HCT116 (cell line): ENCODE measurements around the gene FASLG. TPM values are rescaled to one million over a fixed set of nuclear protein-coding genes. Genes with fewer than 3 reads are reported as not detected.

Source experiments
- ATAC-seq: fragments of 200-7000 bp; cut with Tn5 transposase; 2 replicates; pipeline ENCODE4 v1.9.1; 2020; ENCODE audit warnings: mild to moderate bottlenecking, moderate library complexity
- BruUV-seq: library from RNA; stranded (reverse); fragments of 400-500 nt; replicated peaks from 2 replicates; lab custom pipeline; 2021; lab: Mats Ljungman, UMichigan
- CTCF ChIA-PET: fragments of 300-600 bp; sonication (Branson Sonifier 250); formaldehyde crosslinking; loops from one replicate; lab custom pipeline; 2021; ENCODE audit warnings: antibody characterized with exemption; lab: Charles Lee
- POLR2A ChIA-PET: fragments of 300-600, 350-600 bp; sonication (Branson Sonifier 250); formaldehyde crosslinking; loops from one replicate; lab custom pipeline; 2021; ENCODE audit warnings: antibody characterized with exemption; lab: Charles Lee
- RAD21 ChIA-PET, 2 experiments: fragments of 300-600 bp; sonication (Branson Sonifier 250); formaldehyde crosslinking; loops; one replicate each; lab custom pipeline; 2023; ENCODE audit warnings: low total read pairs in 2 of 2; ENCODE audit not compliant: uncharacterized antibody in 2 of 2, unreplicated experiment in 2 of 2, low non-redundant PET in 1 of 2; lab: Charles Lee
- DNase-seq: peaks from one replicate; pipeline ENCODE4 v3.0.0-alpha.2; 2010; ENCODE audit warnings: low read depth, low spot score
- H2AFZ ChIP-seq: fragments of 200-600 bp; shearing (Covaris generic), sonication (generic); 2 replicates; pipeline ENCODE4 v1.6.1; 2017; ENCODE audit warnings: low read depth, mixed run types, mixed read lengths, antibody characterized with exemption, low read length; ENCODE audit not compliant: poor library complexity, severe bottlenecking
- H3K27ac ChIP-seq: 2 replicates; pipeline ENCODE4 v1.5.1; 2012; ENCODE audit warnings: low read depth, low read length
- H3K27me3 ChIP-seq: fragments of 200-600 bp; sonication (generic); 2 replicates; pipeline ENCODE4 v1.6.1; 2016; ENCODE audit warnings: mixed run types, low read length, mixed read lengths; ENCODE audit not compliant: insufficient read depth
- H3K36me3 ChIP-seq, 2 experiments: fragments of 200-500 bp in 1 of 2; fragments of 200-600 bp in 1 of 2; sonication (Bioruptor generic) in 1 of 2; sonication (generic) in 1 of 2; 2 replicates each; pipeline versions ENCODE4 v1.5.1 to v1.6.1; 2014 to 2016; ENCODE audit warnings: low read length in 2 of 2, inconsistent platforms in 1 of 2, mixed read lengths in 1 of 2, mixed run types in 1 of 2; ENCODE audit not compliant: insufficient read depth in 2 of 2, control insufficient read depth in 1 of 2
- H3K4me1 ChIP-seq, 2 experiments: fragments of 200-600 bp in 1 of 2; sonication (generic) in 1 of 2; 2 replicates each; pipeline versions ENCODE4 v1.5.1 to v1.6.1; 2012 to 2017; ENCODE audit warnings: low read length in 2 of 2, inconsistent platforms in 1 of 2, mild to moderate bottlenecking in 1 of 2, mixed read lengths in 1 of 2, mixed run types in 1 of 2, moderate library complexity in 1 of 2; ENCODE audit not compliant: insufficient read depth in 2 of 2, control insufficient read depth in 1 of 2
- H3K4me2 ChIP-seq: fragments of 200-600 bp; sonication (generic); 2 replicates; pipeline ENCODE4 v1.6.1; 2017; ENCODE audit warnings: mixed run types, low read length, mixed read lengths
- H3K4me3 ChIP-seq, 2 experiments: fragments of 200-600 bp in 1 of 2; sonication (generic) in 1 of 2; replicated peaks in 1 of 2; 2 replicates each; pipeline ENCODE4 v1.5.1; 2011 to 2016; ENCODE audit warnings: low read length in 2 of 2, control low read depth in 1 of 2, low read depth in 1 of 2, mild to moderate bottlenecking in 1 of 2, mixed read lengths in 1 of 2, mixed run types in 1 of 2
- H3K79me2 ChIP-seq: fragments of 200-600 bp; sonication (generic); 2 replicates; pipeline ENCODE4 v1.6.1; 2017; ENCODE audit warnings: mild to moderate bottlenecking, mixed run types, low read length, moderate library complexity, mixed read lengths; ENCODE audit not compliant: insufficient read depth
- H3K9ac ChIP-seq: fragments of 200-600 bp; sonication (generic); 2 replicates; pipeline ENCODE4 v1.6.1; 2016; ENCODE audit warnings: low read length, mixed read lengths
- H3K9me2 ChIP-seq: fragments of 200-600 bp; sonication (generic), shearing (Covaris generic); 2 replicates; pipeline ENCODE4 v1.6.1; 2017; ENCODE audit warnings: mixed run types, mild to moderate bottlenecking, moderate library complexity; ENCODE audit not compliant: insufficient read depth
- H3K9me3 ChIP-seq, 2 experiments: fragments of 200-500 bp in 1 of 2; fragments of 200-600 bp in 1 of 2; sonication (Bioruptor generic) in 1 of 2; sonication (generic) in 1 of 2; 2 replicates each; pipeline ENCODE4 v1.6.1; 2014 to 2017; ENCODE audit warnings: low read length in 2 of 2, mixed read lengths in 2 of 2, inconsistent platforms in 1 of 2, low read depth in 1 of 2, mild to moderate bottlenecking in 1 of 2, mixed run types in 1 of 2, moderate library complexity in 1 of 2; ENCODE audit not compliant: control insufficient read depth in 1 of 2, insufficient read depth in 1 of 2
- H4K20me1 ChIP-seq: fragments of 200-600 bp; sonication (generic), shearing (Covaris generic); 2 replicates; pipeline ENCODE4 v1.6.1; 2017; ENCODE audit warnings: mixed run types, mild to moderate bottlenecking, moderate library complexity; ENCODE audit not compliant: insufficient read depth
- ATF3 ChIP-seq: IDR thresholded peaks from 2 replicates; pipeline ENCODE4 v1.6.1; 2012
- CBX3 ChIP-seq: IDR thresholded peaks from 2 replicates; pipeline ENCODE4 v1.6.1; 2012; ENCODE audit warnings: low read depth
- EGR1 ChIP-seq: IDR thresholded peaks from 2 replicates; pipeline ENCODE4 v1.6.1; 2012; ENCODE audit warnings: low read depth
- EZH2 ChIP-seq: fragments of 200-600 bp; sonication (generic); IDR thresholded peaks from 2 replicates; pipeline ENCODE4 v1.6.1; 2017; ENCODE audit warnings: antibody characterized with exemption, mixed run types
- EZH2phosphoT487 ChIP-seq: fragments of 200-600 bp; IDR thresholded peaks from 2 replicates; pipeline ENCODE4 v1.6.1; 2018; ENCODE audit warnings: antibody characterized with exemption, borderline replicate concordance
- FOSL1 ChIP-seq: IDR thresholded peaks from 2 replicates; pipeline ENCODE4 v1.6.1; 2012; ENCODE audit warnings: low read depth
- MAX ChIP-seq: IDR thresholded peaks from 2 replicates; pipeline ENCODE4 v1.6.1; 2012
- POLR2A ChIP-seq: IDR thresholded peaks from 2 replicates; pipeline ENCODE4 v1.7.0; 2011; ENCODE audit warnings: borderline replicate concordance; ENCODE audit not compliant: insufficient read depth, insufficient read length; ENCODE audit errors: extremely low read depth
- POLR2AphosphoS5 ChIP-seq: IDR thresholded peaks from 2 replicates; pipeline ENCODE4 v1.6.1; 2011; ENCODE audit warnings: mild to moderate bottlenecking, low read depth, low read length, moderate library complexity
- RAD21 ChIP-seq: IDR thresholded peaks from 2 replicates; pipeline ENCODE4 v1.6.1; 2012; ENCODE audit warnings: low read depth, mild to moderate bottlenecking
- SIN3A ChIP-seq: IDR thresholded peaks from 2 replicates; pipeline ENCODE4 v1.6.1; 2012; ENCODE audit warnings: low read depth
- SRF ChIP-seq: IDR thresholded peaks from 2 replicates; pipeline ENCODE4 v1.6.1; 2012; ENCODE audit warnings: low read depth
- YY1 ChIP-seq: IDR thresholded peaks from 2 replicates; pipeline ENCODE4 v1.6.1; 2011; ENCODE audit warnings: low read length, low read depth, moderate library complexity, mild to moderate bottlenecking; ENCODE audit not compliant: insufficient replicate concordance; ENCODE audit errors: extremely low read depth
- ZFX ChIP-seq: fragments of 450-650 bp; IDR thresholded peaks from 2 replicates; pipeline ENCODE4 v1.6.1; 2017
- intact Hi-C: fragments of 100-400 bp; cut with micrococcal nuclease; formaldehyde crosslinking; loops from 2 replicates; pipeline ENCODE4 v1.10.0; 2022
- total RNA-seq: library from RNA; stranded (reverse); gene quantifications from one replicate; pipeline ENCODE4 v1.2.1, GENCODE V29; 2021; ENCODE audit not compliant: unreplicated experiment
- TF ChIP-seq, protein P1 (sequence below): IDR thresholded peaks from 2 replicates; pipeline ENCODE4 v1.6.1; 2012; ENCODE audit warnings: low read depth

The FASLG gene
- total RNA-seq, 1 experiment from 2014 or later, result not detected

DNA sequence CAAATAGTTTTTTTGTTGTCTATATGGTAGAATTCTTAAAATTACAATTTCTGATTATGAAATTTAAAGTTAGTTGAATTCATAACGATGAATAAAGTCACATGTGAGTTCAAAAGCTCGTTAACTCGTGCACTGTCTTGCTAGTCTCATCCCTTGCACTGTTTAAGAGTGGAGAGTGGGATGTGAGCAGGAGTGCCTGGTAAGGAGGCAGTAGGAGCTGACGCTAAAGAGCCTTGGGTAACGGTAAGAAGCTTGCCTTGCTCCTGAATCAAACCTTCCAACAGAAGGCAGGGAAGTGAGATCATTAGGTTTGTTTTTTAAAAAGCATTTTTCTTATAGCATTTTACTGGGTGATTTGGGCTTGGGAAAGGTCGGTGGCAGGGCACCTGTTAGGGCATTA is 2.3 kb upstream of the FASLG start:
- Histone ChIP-seq H3K9ac (no peak overlapping the region), H2AFZ (no peak overlapping the region), H3K27me3 (no peaks in the 10 kb centered on the region), H3K79me2 (no peaks in the 10 kb centered on the region), H3K9me2 (no peaks in the 10 kb centered on the region), H3K4me2 (no peak overlapping the region), H3K9me3 (no peaks in the 10 kb centered on the region), H3K27ac (no peak overlapping the region), H4K20me1 (no peaks in the 10 kb centered on the region), H3K36me3 (no peaks in the 10 kb centered on the region), H3K4me1 (peaks cover 0 to 17% of the 10 kb centered on the region in 2 experiments; a peak in 2 of 4 replicates), H3K4me3 (no peak overlapping the region)
- intact Hi-C loops, result no loop called here
- TF ChIP-seq POLR2AphosphoS5 (no peak), YY1 (no peak), EGR1 (no peak), SIN3A (no peak), MAX (no peak), SRF (no peak), EZH2 (no peak), ZFX (no peak), RAD21 (no peak), POLR2A (no peak), EZH2phosphoT487 (no peak), FOSL1 (no peak), ATF3 (no peak), CBX3 (no peak)
- TF ChIP-seq, protein P1, sequence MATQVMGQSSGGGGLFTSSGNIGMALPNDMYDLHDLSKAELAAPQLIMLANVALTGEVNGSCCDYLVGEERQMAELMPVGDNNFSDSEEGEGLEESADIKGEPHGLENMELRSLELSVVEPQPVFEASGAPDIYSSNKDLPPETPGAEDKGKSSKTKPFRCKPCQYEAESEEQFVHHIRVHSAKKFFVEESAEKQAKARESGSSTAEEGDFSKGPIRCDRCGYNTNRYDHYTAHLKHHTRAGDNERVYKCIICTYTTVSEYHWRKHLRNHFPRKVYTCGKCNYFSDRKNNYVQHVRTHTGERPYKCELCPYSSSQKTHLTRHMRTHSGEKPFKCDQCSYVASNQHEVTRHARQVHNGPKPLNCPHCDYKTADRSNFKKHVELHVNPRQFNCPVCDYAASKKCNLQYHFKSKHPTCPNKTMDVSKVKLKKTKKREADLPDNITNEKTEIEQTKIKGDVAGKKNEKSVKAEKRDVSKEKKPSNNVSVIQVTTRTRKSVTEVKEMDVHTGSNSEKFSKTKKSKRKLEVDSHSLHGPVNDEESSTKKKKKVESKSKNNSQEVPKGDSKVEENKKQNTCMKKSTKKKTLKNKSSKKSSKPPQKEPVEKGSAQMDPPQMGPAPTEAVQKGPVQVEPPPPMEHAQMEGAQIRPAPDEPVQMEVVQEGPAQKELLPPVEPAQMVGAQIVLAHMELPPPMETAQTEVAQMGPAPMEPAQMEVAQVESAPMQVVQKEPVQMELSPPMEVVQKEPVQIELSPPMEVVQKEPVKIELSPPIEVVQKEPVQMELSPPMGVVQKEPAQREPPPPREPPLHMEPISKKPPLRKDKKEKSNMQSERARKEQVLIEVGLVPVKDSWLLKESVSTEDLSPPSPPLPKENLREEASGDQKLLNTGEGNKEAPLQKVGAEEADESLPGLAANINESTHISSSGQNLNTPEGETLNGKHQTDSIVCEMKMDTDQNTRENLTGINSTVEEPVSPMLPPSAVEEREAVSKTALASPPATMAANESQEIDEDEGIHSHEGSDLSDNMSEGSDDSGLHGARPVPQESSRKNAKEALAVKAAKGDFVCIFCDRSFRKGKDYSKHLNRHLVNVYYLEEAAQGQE, result no peak
- RAD21 ChIA-PET, result no interaction called here
- POLR2A ChIA-PET, result no interaction called here
- CTCF ChIA-PET, result no interaction called here
- ATAC-seq, result no peak
- DNase-seq, result no peak
- no TSS peak for BruUV-seq
